ENCODE measurements around the gene CMBL. TPM values are rescaled to one million over a fixed set of nuclear protein-coding genes. Genes with fewer than 3 reads are reported as not detected.

The CMBL gene
- total and polyA plus RNA-seq, 8 donors: 2.7 to 153 (median 19.0) TPM; not detected in 1

GRCh38 chr5:10262995-10263394 lies 44.7 kb downstream of the CMBL start:
- Histone ChIP-seq H3K4me1 (peaks cover 0 to 8% (median 3%) of the 10 kb centered on the region in 4 donors), H3K36me3 (peaks cover 58 to 84% (median 81%) of the 10 kb centered on the region in 4 donors), H3K27ac (no peak overlapping the region), H3K27me3 (no peaks in the 10 kb centered on the region), H3K4me3 (no peak overlapping the region), H3K9me3 (no peaks in the 10 kb centered on the region)
- 90 to 93% (median 92%) methylated on average over 11 of the region's 11 CpGs for WGBS, 5 donors
- DNase-seq: no peak
- TF ChIP-seq POLR2A (IDR thresholded peaks at IDR 0.05) (no peak), EP300 (IDR thresholded peaks at IDR 0.05) (no peak), CTCF (IDR thresholded peaks at IDR 0.05) (no peak), POLR2AphosphoS5 (IDR thresholded peaks at IDR 0.05) (no peak)
- intact Hi-C loops (cut with DNase I; ENCODE audit: low total_unique reads): no loop called here

DNA sequence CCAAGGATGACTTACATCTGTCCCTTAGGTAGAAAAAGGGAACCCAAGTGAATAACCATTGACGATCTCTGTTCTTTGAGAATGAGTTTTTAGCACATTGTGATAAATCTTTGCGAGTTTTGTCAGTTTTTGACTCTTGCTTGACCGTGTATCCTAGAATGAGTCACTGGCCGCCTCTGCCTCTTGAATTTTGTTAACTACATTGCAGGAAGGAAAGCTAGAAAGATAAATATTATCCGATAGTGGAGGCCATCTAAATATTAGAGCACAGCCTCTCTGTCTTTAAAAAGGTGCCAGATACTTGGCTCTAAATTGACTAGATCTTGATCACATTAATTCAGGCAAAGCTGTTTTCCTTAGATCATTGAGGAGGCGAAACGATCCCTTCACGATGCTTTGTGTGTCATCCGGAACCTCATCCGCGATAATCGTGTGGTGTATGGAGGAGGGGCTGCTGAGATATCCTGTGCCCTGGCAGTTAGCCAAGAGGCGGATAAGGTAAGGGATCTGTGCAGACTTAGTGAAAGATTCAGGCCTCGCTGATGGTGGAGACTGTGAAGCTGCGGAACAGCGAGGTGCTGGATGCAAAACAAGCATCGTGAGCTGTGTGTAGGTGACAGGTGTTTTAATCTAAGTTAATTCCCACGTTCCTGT lies 45.5 kb downstream of the CMBL start:
- H3K27ac ChIP-seq: no peak overlapping the region
- 66 to 76% (median 73%) methylated on average over 18 of the region's 18 CpGs for WGBS, 5 donors
- peaks cover 0 to 5% (median 2%) of the 10 kb centered on the region in 4 donors for H3K4me1 ChIP-seq
- H3K9me3 ChIP-seq: no peaks in the 10 kb centered on the region
- intact Hi-C loops (cut with DNase I; ENCODE audit: low total_unique reads): no loop called here
- DNase-seq: no peak
- no peaks in the 10 kb centered on the region for H3K27me3 ChIP-seq
- H3K36me3 ChIP-seq: peaks cover 65 to 91% (median 88%) of the 10 kb centered on the region in 4 donors
- no peak overlapping the region for H3K4me3 ChIP-seq
- no peak for TF ChIP-seq POLR2AphosphoS5 (IDR thresholded peaks at IDR 0.05)
- no peak for TF ChIP-seq POLR2A (IDR thresholded peaks at IDR 0.05)
- TF ChIP-seq CTCF (IDR thresholded peaks at IDR 0.05): no peak
- TF ChIP-seq EP300 (IDR thresholded peaks at IDR 0.05): no peak

- intact Hi-C loops (cut with DNase I; ENCODE audit: low total_unique reads): no loop called here
- 80 to 84% (median 83%) methylated on average over 9 of the region's 9 CpGs for WGBS, 5 donors
- Histone ChIP-seq H3K4me3 (no peak overlapping the region), H3K9me3 (no peaks in the 10 kb centered on the region), H3K27me3 (no peaks in the 10 kb centered on the region), H3K36me3 (peaks cover 77 to 100% (median 100%) of the 10 kb centered on the region in 4 donors), H3K4me1 (no peaks in the 10 kb centered on the region), H3K27ac (no peak overlapping the region)
- no peak for TF ChIP-seq EP300 (IDR thresholded peaks at IDR 0.05)
- TF ChIP-seq POLR2A (IDR thresholded peaks at IDR 0.05): no peak
- no peak for TF ChIP-seq CTCF (IDR thresholded peaks at IDR 0.05)
- no peak for TF ChIP-seq POLR2AphosphoS5 (IDR thresholded peaks at IDR 0.05)
- no peak for DNase-seq
Observed at GRCh38 chr5:10261065-10261464, 46.6 kb downstream of the CMBL start.

DNA sequence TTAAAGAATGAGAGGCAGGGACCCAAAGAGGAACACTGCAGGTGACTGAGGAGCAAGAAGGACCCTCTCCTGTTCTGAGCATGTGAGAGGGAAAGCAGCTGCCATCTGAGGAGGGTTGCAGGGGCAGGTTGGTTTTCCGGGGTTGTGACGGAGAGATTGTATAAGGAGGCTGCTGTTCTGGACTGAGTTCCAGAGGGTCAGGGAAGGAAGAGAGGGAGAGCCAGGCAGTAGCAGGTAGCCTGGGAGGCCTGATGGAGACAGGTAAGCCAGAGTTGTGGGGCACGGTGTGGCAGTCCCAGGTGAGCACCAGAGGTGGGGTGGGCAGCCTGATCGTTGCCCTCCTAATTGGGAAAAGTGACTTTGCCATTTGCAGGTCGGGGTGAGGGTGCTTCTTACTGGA lies 47.8 kb downstream of the CMBL start:
- Histone ChIP-seq H3K36me3 (peaks cover 83 to 100% (median 100%) of the 10 kb centered on the region in 4 donors), H3K27me3 (no peaks in the 10 kb centered on the region), H3K4me3 (no peak overlapping the region), H3K27ac (no peak overlapping the region), H3K4me1 (no peaks in the 10 kb centered on the region), H3K9me3 (no peaks in the 10 kb centered on the region)
- 86 to 94% (median 90%) methylated on average over 5 of the region's 5 CpGs for WGBS, 5 donors
- no peak for TF ChIP-seq EP300 (IDR thresholded peaks at IDR 0.05)
- TF ChIP-seq POLR2AphosphoS5 (IDR thresholded peaks at IDR 0.05): no peak
- no peak for TF ChIP-seq CTCF (IDR thresholded peaks at IDR 0.05)
- no peak for TF ChIP-seq POLR2A (IDR thresholded peaks at IDR 0.05)
- DNase-seq: no peak
- intact Hi-C loops (cut with DNase I; ENCODE audit: low total_unique reads): no loop called here
